Astrocyte (in vitro differentiated cells and primary cell): ENCODE measurements around the gene ZNF879. TPM values are rescaled to one million over a fixed set of nuclear protein-coding genes. Genes with fewer than 3 reads are reported as not detected.

ENCODE experiments used
- DNase-seq: peaks from one replicate; pipeline ENCODE4 v3.0.0-alpha.2; 2010; ENCODE audit warnings: low read depth
- FAIRE-seq: peaks from 2 replicates; lab custom pipeline; 2011; peaks lifted over from hg19 to GRCh38; lab: Jason Lieb, UNC
- H2AFZ ChIP-seq: 2 replicates; pipeline ENCODE4 v1.6.0; 2012; ENCODE audit warnings: low read depth, low read length, inconsistent platforms
- H3K27ac ChIP-seq: 2 replicates; pipeline ENCODE4 v1.5.1; 2011; ENCODE audit warnings: low read depth, low read length, inconsistent platforms
- H3K27me3 ChIP-seq: 2 replicates; pipeline ENCODE4 v1.6.0; 2011; ENCODE audit warnings: low read length, inconsistent platforms; ENCODE audit not compliant: insufficient read depth
- H3K36me3 ChIP-seq: 2 replicates; pipeline ENCODE4 v1.5.1; 2011; ENCODE audit warnings: low read length, inconsistent platforms; ENCODE audit not compliant: insufficient read depth
- H3K4me1 ChIP-seq: 2 replicates; pipeline ENCODE4 v1.5.1; 2011; ENCODE audit warnings: low read length, inconsistent platforms; ENCODE audit not compliant: insufficient read depth
- H3K4me2 ChIP-seq: 2 replicates; pipeline ENCODE4 v1.6.0; 2012; ENCODE audit warnings: low read length, inconsistent platforms
- H3K4me3 ChIP-seq: 2 replicates; pipeline ENCODE4 v1.5.1; 2011; ENCODE audit warnings: low read depth, mild to moderate bottlenecking, low read length, inconsistent platforms; ENCODE audit not compliant: insufficient read depth
- H3K79me2 ChIP-seq: 2 replicates; pipeline ENCODE4 v1.6.0; 2012; ENCODE audit warnings: mild to moderate bottlenecking, low read length, inconsistent platforms; ENCODE audit not compliant: insufficient read depth
- H3K9ac ChIP-seq: 2 replicates; pipeline ENCODE4 v1.6.0; 2012; ENCODE audit warnings: mild to moderate bottlenecking, low read length, inconsistent platforms
- H3K9me3 ChIP-seq: 2 replicates; pipeline ENCODE4 v1.5.1; 2012; ENCODE audit warnings: low read depth, mild to moderate bottlenecking, low read length, inconsistent platforms; ENCODE audit not compliant: insufficient read depth
- H4K20me1 ChIP-seq: 2 replicates; pipeline ENCODE4 v1.6.0; 2012; ENCODE audit warnings: low read length, inconsistent platforms; ENCODE audit not compliant: insufficient read depth
- H3K27ac Mint-ChIP-seq: one replicate; pipeline ENCODE4 v1.8.0; 2021; ENCODE audit warnings: mild to moderate bottlenecking, mixed read lengths; ENCODE audit not compliant: unreplicated experiment
- H3K27me3 Mint-ChIP-seq: one replicate; pipeline ENCODE4 v1.8.0; 2021; ENCODE audit warnings: low read depth, mixed read lengths; ENCODE audit not compliant: unreplicated experiment
- H3K36me3 Mint-ChIP-seq: one replicate; pipeline ENCODE4 v1.8.0; 2021; ENCODE audit warnings: low read depth, mixed read lengths; ENCODE audit not compliant: unreplicated experiment
- H3K4me1 Mint-ChIP-seq: one replicate; pipeline ENCODE4 v1.8.0; 2021; ENCODE audit warnings: low read depth, mixed read lengths; ENCODE audit not compliant: unreplicated experiment
- H3K4me3 Mint-ChIP-seq: one replicate; pipeline ENCODE4 v1.8.0; 2021; ENCODE audit warnings: mild to moderate bottlenecking, moderate library complexity, mixed read lengths; ENCODE audit not compliant: unreplicated experiment
- H3K9me3 Mint-ChIP-seq: one replicate; pipeline ENCODE4 v1.8.0; 2021; ENCODE audit warnings: mild to moderate bottlenecking, mixed read lengths; ENCODE audit not compliant: unreplicated experiment
- EZH2 ChIP-seq: IDR thresholded peaks from 2 replicates; pipeline ENCODE4 v1.6.1; 2012; ENCODE audit warnings: mild to moderate bottlenecking, low read length, inconsistent platforms; ENCODE audit not compliant: insufficient read depth
- total RNA-seq: library from RNA; stranded (reverse); gene quantifications from 2 replicates; pipeline ENCODE4 v1.2.1, GENCODE V29; 2021
- TF ChIP-seq, protein P1 (sequence below): IDR thresholded peaks from 2 replicates; pipeline ENCODE4 v1.5.1; 2011; ENCODE audit warnings: low read depth, mild to moderate bottlenecking, inconsistent platforms, low read length, moderate library complexity; ENCODE audit not compliant: insufficient read depth

ZNF879 gene
- total RNA-seq, 1 donor from 2014 or later = 1.9 TPM

- FAIRE-seq = no peak
Observed at GRCh38 chr5:178992291-178992895, 31.2 kb upstream of the ZNF879 start.

GRCh38 chr5:178993236-178993765, 30.3 kb upstream of the ZNF879 start:
- no peaks in the 10 kb centered on the region for H3K4me1 ChIP-seq
- no peaks in the 10 kb centered on the region for H4K20me1 ChIP-seq
- no peak overlapping the region for H2AFZ ChIP-seq
- no peaks in the 10 kb centered on the region for H3K36me3 ChIP-seq
- no peak overlapping the region for H3K4me2 ChIP-seq
- peaks cover 20% of the 10 kb centered on the region for H3K9me3 ChIP-seq
- no peaks in the 10 kb centered on the region for H3K79me2 ChIP-seq
- Mint-ChIP-seq H3K27ac (no peak overlapping the region), H3K27me3 (peaks cover 51% of the 10 kb centered on the region), H3K9me3 (peaks cover 44% of the 10 kb centered on the region), H3K36me3 (peaks cover 2% of the 10 kb centered on the region), H3K4me1 (peaks cover 3% of the 10 kb centered on the region), H3K4me3 (no peak overlapping the region)
- no peak overlapping the region for H3K4me3 ChIP-seq
- peaks cover 3% of the 10 kb centered on the region for H3K27me3 ChIP-seq
- no peak overlapping the region for H3K9ac ChIP-seq
- FAIRE-seq (no peak), DNase-seq (no peak)
- H3K27ac ChIP-seq = no peak overlapping the region
- no peak for TF ChIP-seq EZH2
- TF ChIP-seq, protein P1, sequence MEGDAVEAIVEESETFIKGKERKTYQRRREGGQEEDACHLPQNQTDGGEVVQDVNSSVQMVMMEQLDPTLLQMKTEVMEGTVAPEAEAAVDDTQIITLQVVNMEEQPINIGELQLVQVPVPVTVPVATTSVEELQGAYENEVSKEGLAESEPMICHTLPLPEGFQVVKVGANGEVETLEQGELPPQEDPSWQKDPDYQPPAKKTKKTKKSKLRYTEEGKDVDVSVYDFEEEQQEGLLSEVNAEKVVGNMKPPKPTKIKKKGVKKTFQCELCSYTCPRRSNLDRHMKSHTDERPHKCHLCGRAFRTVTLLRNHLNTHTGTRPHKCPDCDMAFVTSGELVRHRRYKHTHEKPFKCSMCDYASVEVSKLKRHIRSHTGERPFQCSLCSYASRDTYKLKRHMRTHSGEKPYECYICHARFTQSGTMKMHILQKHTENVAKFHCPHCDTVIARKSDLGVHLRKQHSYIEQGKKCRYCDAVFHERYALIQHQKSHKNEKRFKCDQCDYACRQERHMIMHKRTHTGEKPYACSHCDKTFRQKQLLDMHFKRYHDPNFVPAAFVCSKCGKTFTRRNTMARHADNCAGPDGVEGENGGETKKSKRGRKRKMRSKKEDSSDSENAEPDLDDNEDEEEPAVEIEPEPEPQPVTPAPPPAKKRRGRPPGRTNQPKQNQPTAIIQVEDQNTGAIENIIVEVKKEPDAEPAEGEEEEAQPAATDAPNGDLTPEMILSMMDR = no peak

More at GRCh38 chr5:178992291-178992895, 31.2 kb upstream of the ZNF879 start:
- no peak overlapping the region for H3K27ac ChIP-seq
- peaks cover 43% of the 10 kb centered on the region for H3K27me3 Mint-ChIP-seq
- H3K27ac Mint-ChIP-seq = no peak overlapping the region
- no peak for DNase-seq
- H3K9me3 Mint-ChIP-seq = peaks cover 43% of the 10 kb centered on the region
- H3K9ac ChIP-seq = no peak overlapping the region
- TF ChIP-seq EZH2 = no peak
- TF ChIP-seq, protein P1 = no peak
- peaks cover 2% of the 10 kb centered on the region for H3K36me3 Mint-ChIP-seq
- no peaks in the 10 kb centered on the region for H3K79me2 ChIP-seq
- H3K27me3 ChIP-seq = peaks cover 3% of the 10 kb centered on the region
- peaks cover 25% of the 10 kb centered on the region for H3K9me3 ChIP-seq
- H3K4me1 Mint-ChIP-seq = peaks cover 3% of the 10 kb centered on the region
- H3K4me3 ChIP-seq = no peak overlapping the region
- H4K20me1 ChIP-seq = no peaks in the 10 kb centered on the region
- no peaks in the 10 kb centered on the region for H3K4me1 ChIP-seq
- H2AFZ ChIP-seq = no peak overlapping the region
- no peak overlapping the region for H3K4me2 ChIP-seq
- no peak overlapping the region for H3K4me3 Mint-ChIP-seq
- no peaks in the 10 kb centered on the region for H3K36me3 ChIP-seq

- Histone ChIP-seq H3K9ac (no peak overlapping the region), H3K27ac (no peak overlapping the region), H3K4me3 (no peak overlapping the region), H4K20me1 (no peaks in the 10 kb centered on the region), H2AFZ (no peak overlapping the region), H3K4me1 (no peaks in the 10 kb centered on the region), H3K4me2 (no peak overlapping the region), H3K36me3 (no peaks in the 10 kb centered on the region), H3K9me3 (peaks cover 14% of the 10 kb centered on the region), H3K27me3 (peaks cover 3% of the 10 kb centered on the region), H3K79me2 (no peaks in the 10 kb centered on the region)
- Mint-ChIP-seq H3K27me3 (peaks cover 57% of the 10 kb centered on the region), H3K9me3 (peaks cover 42% of the 10 kb centered on the region), H3K4me1 (peaks cover 3% of the 10 kb centered on the region), H3K36me3 (peaks cover 2% of the 10 kb centered on the region), H3K27ac (no peak overlapping the region), H3K4me3 (no peak overlapping the region)
- FAIRE-seq = no peak
- no peak for DNase-seq
- TF ChIP-seq EZH2 = no peak
- TF ChIP-seq, protein P1 = no peak
Observed at GRCh38 chr5:178993955-178994579, 29.5 kb upstream of the ZNF879 start.
